K562 (cell line): Measurements from ENCODE around the gene INO80E. TPM values are rescaled to one million over a fixed set of nuclear protein-coding genes. Genes with fewer than 3 reads are reported as not detected.

Source experiments
- ATAC-seq: fragments of 200-7000 bp; cut with Tn5 transposase; 3 replicates; pipeline ENCODE4 v1.9.1; 2020; ENCODE audit warnings: moderate library complexity
- BruUV-seq: library from RNA; stranded (reverse); fragments of 400-500 nt; replicated peaks from 2 replicates; lab custom pipeline; 2021; lab: Mats Ljungman, UMichigan
- CTCF ChIA-PET: fragments of 300-600 bp; formaldehyde crosslinking; extraction: SDS; loops from one replicate; lab custom pipeline; 2021; ENCODE audit warnings: low intra/inter-chr PET ratio; lab: Yijun Ruan, JAX
- POLR2A ChIA-PET: fragments of 300-600, 350-650 bp; sonication (Branson Sonifier 250); formaldehyde crosslinking; extraction: SDS; loops from one replicate; lab custom pipeline; 2021; ENCODE audit warnings: antibody characterized with exemption, inconsistent platforms; lab: Yijun Ruan, JAX
- DNase-seq, 4 experiments: peaks; one replicate each; pipeline versions ENCODE4 v3.0.0 to v3.0.0-alpha.2; 2011 to 2018; ENCODE audit warnings: low spot score in 3 of 4, mixed read lengths in 3 of 4; ENCODE audit errors: extremely low read depth in 1 of 4
- FAIRE-seq: peaks from 2 replicates; lab custom pipeline; 2011; peaks lifted over from hg19 to GRCh38; lab: Jason Lieb, UNC
- H2AFZ ChIP-seq: 2 replicates; pipeline ENCODE4 v1.6.0; 2011; ENCODE audit warnings: low read depth, low read length, control low read depth, inconsistent platforms
- H3K27ac ChIP-seq: fragments of 200-600 bp; 3 replicates; pipeline ENCODE4 v1.8.0; 2011; ENCODE audit warnings: low read depth, mild to moderate bottlenecking, control low read depth, inconsistent platforms, low read length, moderate library complexity, mixed read lengths; ENCODE audit errors: extremely low read depth
- H3K27me3 ChIP-seq, 2 experiments: fragments of 300-600 bp in 1 of 2; 2 replicates in 1 of 2; 3 replicates in 1 of 2; pipeline versions ENCODE4 v1.6.0 to v1.8.0; 2011; ENCODE audit warnings: inconsistent platforms in 2 of 2, low read length in 2 of 2, mild to moderate bottlenecking in 1 of 2, mixed read lengths in 1 of 2, moderate library complexity in 1 of 2; ENCODE audit not compliant: control insufficient read depth in 2 of 2, insufficient read depth in 2 of 2
- H3K36me3 ChIP-seq: fragments of 300-600 bp; 3 replicates; pipeline ENCODE4 v1.8.0; 2011; ENCODE audit warnings: mild to moderate bottlenecking, low read length, inconsistent platforms; ENCODE audit not compliant: control insufficient read depth, insufficient read depth
- H3K4me1 ChIP-seq, 2 experiments: fragments of 200-600 bp in 1 of 2; replicated peaks in 1 of 2; 2 replicates in 1 of 2; 3 replicates in 1 of 2; pipeline versions ENCODE4 v1.5.1 to v1.8.0; 2011; ENCODE audit warnings: inconsistent platforms in 2 of 2, low read length in 2 of 2, mild to moderate bottlenecking in 1 of 2, mixed read lengths in 1 of 2, moderate library complexity in 1 of 2; ENCODE audit not compliant: control insufficient read depth in 2 of 2, insufficient read depth in 2 of 2
- H3K4me2 ChIP-seq: 2 replicates; pipeline ENCODE4 v1.6.1; 2011; ENCODE audit warnings: low read length, control low read depth, inconsistent platforms, mixed read lengths; ENCODE audit not compliant: insufficient read depth
- H3K4me3 ChIP-seq: fragments of 200-600 bp; sonication (generic), shearing (Covaris generic); 2 replicates; pipeline ENCODE4 v1.5.1; 2016; ENCODE audit warnings: control low read depth, inconsistent platforms
- H3K79me2 ChIP-seq: fragments of 200-600 bp; 3 replicates; pipeline ENCODE4 v1.8.0; 2011; ENCODE audit warnings: low read length, inconsistent platforms; ENCODE audit not compliant: control insufficient read depth, insufficient read depth
- H3K9ac ChIP-seq, 2 experiments: 2 replicates each; pipeline versions ENCODE4 v1.6.0 to v1.6.1; 2011; ENCODE audit warnings: low read depth in 2 of 2, low read length in 2 of 2, control low read depth in 1 of 2, inconsistent platforms in 1 of 2, mild to moderate bottlenecking in 1 of 2, mixed read lengths in 1 of 2; ENCODE audit not compliant: insufficient read depth in 1 of 2
- H3K9me1 ChIP-seq: one replicate; pipeline ENCODE4 v1.6.0; 2011; ENCODE audit warnings: inconsistent platforms, mild to moderate bottlenecking, low read length, moderate library complexity; ENCODE audit not compliant: control insufficient read depth, insufficient read depth
- H3K9me3 ChIP-seq: replicated peaks from 2 replicates; pipeline ENCODE4 v1.5.1; 2011; ENCODE audit warnings: low read depth, low read length, inconsistent platforms; ENCODE audit not compliant: control insufficient read depth, insufficient read depth
- H4K20me1 ChIP-seq: replicated peaks from 2 replicates; pipeline ENCODE4 v1.6.1; 2011; ENCODE audit warnings: low read length, inconsistent platforms, mixed read lengths; ENCODE audit not compliant: control insufficient read depth, insufficient read depth
- HDAC3 ChIP-seq: fragments of 450-650 bp; IDR thresholded peaks from 2 replicates; pipeline ENCODE4 v1.6.1; 2018; ENCODE audit warnings: borderline replicate concordance, mild to moderate bottlenecking, moderate library complexity; ENCODE audit not compliant: partially characterized antibody
- KAT7 ChIP-seq: sonication (generic); formaldehyde crosslinking; IDR thresholded peaks from 2 replicates; pipeline ENCODE4 v1.8.0; 2022; ENCODE audit warnings: missing genetic modification reagents, mild to moderate bottlenecking, borderline replicate concordance
- POLR2G ChIP-seq: fragments of 200-400 bp; formaldehyde crosslinking; IDR thresholded peaks from 2 replicates; pipeline ENCODE4 v1.6.1; 2017; ENCODE audit warnings: low read depth, mild to moderate bottlenecking, antibody characterized with exemption, low read length, moderate library complexity
- WGBS: fragments of 100-300 bp; shearing (Covaris generic); methylation state at CpG from one replicate; pipeline ENCODE4 v1.1.6; 2016; ENCODE audit warnings: low coverage, mixed read lengths; ENCODE audit not compliant: insufficient coverage; ENCODE audit errors: missing lambda C conversion rate; 5-methylcytosine and 5-hydroxymethylcytosine counted together
- in situ Hi-C: fragments of 300-500 bp; cut with MboI; formaldehyde crosslinking; loops from 4 replicates; pipeline ENCODE4 v1.15.0; 2018; ENCODE audit warnings: inconsistent platforms, mixed read lengths
- intact Hi-C: fragments of 100-400 bp; cut with micrococcal nuclease; formaldehyde crosslinking; loops from 2 replicates; pipeline ENCODE4 v1.14.2; 2022
- polyA plus RNA-seq, 8 experiments: library from polyadenylated mRNA; depleted of rRNA in 4 of 8; stranded (reverse) in 5 of 8; unstranded in 3 of 8; fragments of >200 nt; fragmentation: Nextera tagmentation in 2 of 8; fragmentation: Illumina TruSeq in 1 of 8; extraction: Ambion mirVana in 2 of 8; extraction: Trizol in 1 of 8; gene quantifications; 2 replicates each; pipeline versions ENCODE4 v1.2.1 to v1.2.3, GENCODE V29; 2011 to 2014; ENCODE audit warnings: inconsistent platforms in 1 of 8, missing spikeins in 1 of 8
- total RNA-seq, 7 experiments: library from RNA; depleted of rRNA in 6 of 7; stranded (reverse); fragments of >200 nt in 6 of 7; fragmentation: Illumina TruSeq in 2 of 7; extraction: Trizol in 2 of 7; gene quantifications; 2 replicates each; pipeline versions ENCODE4 v1.2.1 to v1.2.3, GENCODE V29; 2011 to 2021; ENCODE audit warnings: low replicate concordance in 1 of 7

Gene INO80E
- total and polyA plus RNA-seq, 9 of the 15 experiments (the other 6 are each of a cell fraction or from before 2014, with no cell fraction given), result 0.31 to 102 (median 49.3) TPM

DNA sequence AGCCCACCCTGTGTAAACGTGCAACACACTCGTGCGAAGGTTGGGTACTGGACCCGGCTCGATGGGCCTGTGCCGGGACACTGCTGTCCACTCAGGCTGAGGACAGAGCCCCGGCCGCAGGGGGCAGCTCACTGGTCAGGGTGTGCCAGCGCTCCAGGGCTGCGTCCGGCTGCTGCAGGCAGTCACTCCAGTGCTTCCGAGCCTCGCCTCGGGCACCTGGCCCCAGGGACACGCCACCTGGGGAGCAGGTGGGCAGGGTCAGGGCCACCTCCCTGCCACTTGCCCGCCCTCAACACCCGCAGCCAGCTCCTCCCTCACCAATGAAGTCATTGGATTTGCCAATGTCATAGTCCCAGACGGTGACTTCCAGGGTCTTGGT is 10.0 kb downstream of the INO80E start:
- ChIA-PET CTCF (interaction anchor here (0.7 kb wide), 1 partner anchor 305 kb away, joined by 3 read pairs; no protein-coding TSS in a partner anchor), POLR2A (interaction anchor here (1.0 to 1.1 kb wide), 2 partner anchors 13 to 15 kb away, joined by 5 to 6 read pairs; no protein-coding TSS in a partner anchor)
- no peak for TF ChIP-seq KAT7
- TF ChIP-seq POLR2G, result peak; percentile 47
- Histone ChIP-seq H3K9me1 (no peaks in the 10 kb centered on the region), H3K36me3 (peaks cover 12% of the 10 kb centered on the region; the same call in 1 of the 3 replicates), H4K20me1 (peaks cover 5% of the 10 kb centered on the region; the same call in 1 of the 2 replicates), H3K27ac (no peak overlapping the region), H3K4me1 (peaks cover 0 to 68% of the 10 kb centered on the region in 2 experiments; a peak in 2 of 5 replicates), H3K79me2 (no peaks in the 10 kb centered on the region), H3K4me2 (no peak overlapping the region), H3K27me3 (peaks cover 0 to 9% of the 10 kb centered on the region in 2 experiments; a peak in 3 of 5 replicates), H3K4me3 (no peak overlapping the region), H3K9me3 (no peaks in the 10 kb centered on the region), H3K9ac (no peak overlapping the region; a peak in 1 of 4 replicates), H2AFZ (no peak overlapping the region)
- intact Hi-C loops (loop anchor here (5.0 kb wide), 1 partner anchor 144 kb away; the partner anchor contains the start of gene CDIPT), in situ Hi-C loops (no loop called here)
- 88% methylated on average over 14 of the region's 18 CpGs for WGBS
- no peak for ATAC-seq
- no TSS peak for BruUV-seq
- DNase-seq, result no peak
- FAIRE-seq, result no peak

DNA sequence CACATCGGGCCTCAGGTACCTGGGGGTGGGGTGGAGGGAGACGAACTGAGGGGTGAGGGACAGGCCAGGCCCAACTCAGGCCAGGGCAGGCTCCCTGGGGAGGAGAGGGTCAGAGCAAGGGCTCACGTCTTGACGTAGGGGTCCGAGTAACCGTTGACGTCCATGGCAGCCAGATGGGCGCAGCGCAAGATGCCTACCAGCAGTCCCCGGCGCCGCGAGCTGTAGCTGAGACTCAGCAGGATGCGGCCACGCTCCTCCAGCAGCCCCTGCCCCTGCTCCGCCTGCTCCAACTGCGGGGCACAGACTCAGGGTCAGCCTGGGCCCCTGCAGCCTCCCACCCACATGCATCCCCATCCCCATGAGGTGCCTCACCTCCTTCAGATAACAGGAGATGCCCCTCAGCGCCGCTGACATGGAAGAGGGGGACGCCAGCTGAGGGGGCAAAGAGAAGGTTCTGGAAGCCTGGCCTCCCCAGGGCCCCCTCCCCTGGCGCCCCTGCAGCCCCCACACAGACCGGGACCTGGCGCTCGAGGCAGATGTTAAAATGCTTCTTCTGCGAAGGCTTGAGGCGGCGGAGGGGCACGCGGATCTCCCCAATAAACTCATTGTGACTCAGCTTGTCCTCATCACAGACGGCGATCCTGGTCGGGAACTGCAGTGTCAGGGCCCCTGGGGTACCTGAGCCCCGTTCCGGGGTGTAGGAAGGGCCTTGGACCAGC is 10.8 kb downstream of the INO80E start:
- intact Hi-C loops, result loop anchor here (5.0 kb wide), 1 partner anchor 145 kb away; the partner anchor contains the start of gene CDIPT
- no peak overlapping the region for H3K4me2 ChIP-seq
- H3K9me3 ChIP-seq, result no peaks in the 10 kb centered on the region
- H3K27ac ChIP-seq, result no peak overlapping the region
- H3K9me1 ChIP-seq, result no peaks in the 10 kb centered on the region
- H4K20me1 ChIP-seq, result peaks cover 5% of the 10 kb centered on the region; the same call in 1 of the 2 replicates
- H3K9ac ChIP-seq, result no peak overlapping the region; a peak in 1 of 4 replicates
- H3K79me2 ChIP-seq, result no peaks in the 10 kb centered on the region
- no peak overlapping the region for H2AFZ ChIP-seq
- FAIRE-seq (no peak), ATAC-seq (no peak), DNase-seq (no peak)
- WGBS, result 74% methylated on average over 29 of the region's 34 CpGs
- CTCF ChIA-PET, result no interaction called here
- no TSS peak for BruUV-seq
- POLR2A ChIA-PET, result interaction anchor here (0.8 to 0.9 kb wide), 2 partner anchors 64 to 304 kb away, joined by 3 read pairs; no protein-coding TSS in a partner anchor
- TF ChIP-seq POLR2G, result peak; percentile 51
- TF ChIP-seq HDAC3, result no peak
- in situ Hi-C loops, result no loop called here
- H3K4me3 ChIP-seq, result no peak overlapping the region
- peaks cover 0 to 9% of the 10 kb centered on the region in 2 experiments; a peak in 3 of 5 replicates for H3K27me3 ChIP-seq
- peaks cover 0 to 72% of the 10 kb centered on the region in 2 experiments; a peak in 2 of 5 replicates for H3K4me1 ChIP-seq
- peaks cover 9% of the 10 kb centered on the region; the same call in 1 of the 3 replicates for H3K36me3 ChIP-seq
